Vagina (tissue), 2 donors: ENCODE results near the gene BICDL2.

Experiments used
- POLR2A ChIP-seq, 2 donors: fragments of 450-650 bp; IDR thresholded peaks; one replicate each; pipeline ENCODE4 v1.6.1; 2017; ENCODE audit warnings: antibody characterized with exemption in 2 of 2, mild to moderate bottlenecking in 2 of 2, moderate library complexity in 2 of 2
- POLR2AphosphoS5 ChIP-seq, 2 donors: sonication (generic); formaldehyde crosslinking; IDR thresholded peaks; one replicate each; pipeline ENCODE4 v1.9.0; 2017; ENCODE audit warnings: antibody characterized with exemption in 2 of 2, mild to moderate bottlenecking in 2 of 2, low read depth in 1 of 2; ENCODE audit not compliant: insufficient read depth in 1 of 2
- TF ChIP-seq, protein P1 (sequence below), 3 experiments: fragments of 450-650 bp in 2 of 3; fragments of 200-600 bp in 1 of 3; sonication (generic) in 1 of 3; IDR thresholded peaks; one replicate each; pipeline ENCODE4 v1.5.1; 2017 to 2019; ENCODE audit warnings: antibody characterized with exemption in 3 of 3, mild to moderate bottlenecking in 2 of 3, moderate library complexity in 2 of 3

DNA sequence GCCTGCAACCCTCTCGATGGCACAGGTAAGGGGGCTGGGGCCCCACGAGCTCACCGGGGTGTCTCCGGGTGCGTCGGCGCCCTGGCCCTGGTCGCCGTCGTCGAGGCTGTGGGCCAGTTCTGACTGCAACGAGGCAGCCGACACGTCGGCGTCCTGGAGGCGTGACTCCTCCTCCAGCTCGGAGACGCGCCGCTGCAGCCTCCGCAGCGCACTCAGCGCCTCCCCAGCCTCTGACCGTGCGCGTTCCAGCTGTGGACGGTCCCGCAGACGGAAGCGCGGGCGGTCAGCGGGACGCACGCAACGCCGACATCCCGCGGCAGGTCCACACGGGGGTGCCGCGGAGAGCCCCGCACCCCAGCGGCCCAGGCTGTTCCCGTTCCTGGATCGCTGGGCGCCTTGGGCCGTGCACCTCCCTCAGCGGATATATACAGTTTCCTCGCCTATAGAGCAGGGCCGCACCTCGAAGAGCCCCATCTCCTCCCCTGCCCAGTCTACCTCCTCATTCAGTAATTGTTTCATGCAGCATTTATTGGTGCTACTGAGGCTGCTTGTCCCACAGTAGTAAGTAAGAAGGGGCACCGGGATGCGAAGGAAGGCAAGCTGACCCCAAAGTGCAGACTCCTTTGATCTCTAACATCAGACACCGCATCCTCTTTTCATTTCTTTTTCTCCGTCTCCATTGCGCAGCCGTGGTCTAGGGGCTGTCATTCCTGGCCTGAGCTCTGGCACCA is 7.1 kb downstream of the BICDL2 start:
- TF ChIP-seq, protein P1, sequence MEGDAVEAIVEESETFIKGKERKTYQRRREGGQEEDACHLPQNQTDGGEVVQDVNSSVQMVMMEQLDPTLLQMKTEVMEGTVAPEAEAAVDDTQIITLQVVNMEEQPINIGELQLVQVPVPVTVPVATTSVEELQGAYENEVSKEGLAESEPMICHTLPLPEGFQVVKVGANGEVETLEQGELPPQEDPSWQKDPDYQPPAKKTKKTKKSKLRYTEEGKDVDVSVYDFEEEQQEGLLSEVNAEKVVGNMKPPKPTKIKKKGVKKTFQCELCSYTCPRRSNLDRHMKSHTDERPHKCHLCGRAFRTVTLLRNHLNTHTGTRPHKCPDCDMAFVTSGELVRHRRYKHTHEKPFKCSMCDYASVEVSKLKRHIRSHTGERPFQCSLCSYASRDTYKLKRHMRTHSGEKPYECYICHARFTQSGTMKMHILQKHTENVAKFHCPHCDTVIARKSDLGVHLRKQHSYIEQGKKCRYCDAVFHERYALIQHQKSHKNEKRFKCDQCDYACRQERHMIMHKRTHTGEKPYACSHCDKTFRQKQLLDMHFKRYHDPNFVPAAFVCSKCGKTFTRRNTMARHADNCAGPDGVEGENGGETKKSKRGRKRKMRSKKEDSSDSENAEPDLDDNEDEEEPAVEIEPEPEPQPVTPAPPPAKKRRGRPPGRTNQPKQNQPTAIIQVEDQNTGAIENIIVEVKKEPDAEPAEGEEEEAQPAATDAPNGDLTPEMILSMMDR (IDR thresholded peaks at IDR 0.05), result no peak
- TF ChIP-seq POLR2A (IDR thresholded peaks at IDR 0.05), result no peak
- TF ChIP-seq POLR2AphosphoS5 (IDR thresholded peaks at IDR 0.05; ENCODE audit: insufficient read depth in 1 of 2, low read depth in 1 of 2), result no peak
